ENCODE data around the gene SRF.

- TF ChIP-seq POLR2A (IDR thresholded peaks at IDR 0.05), result no peak
- no peak for TF ChIP-seq CTCF (IDR thresholded peaks at IDR 0.05)
Measured at GRCh38 chr6:43146709-43147688, 24.1 kb upstream of the SRF start.
